ENCODE measurements around the gene ASF1A. TPM values are rescaled to one million over a fixed set of nuclear protein-coding genes. Genes with fewer than 3 reads are reported as not detected.
A peak's percentile ranks its signal among the peaks of the same experiment; 100 is the strongest.

Gene ASF1A
- total and polyA plus RNA-seq, 2 experiments from 2014 or later, result 9.3 to 27.9 TPM

DNA sequence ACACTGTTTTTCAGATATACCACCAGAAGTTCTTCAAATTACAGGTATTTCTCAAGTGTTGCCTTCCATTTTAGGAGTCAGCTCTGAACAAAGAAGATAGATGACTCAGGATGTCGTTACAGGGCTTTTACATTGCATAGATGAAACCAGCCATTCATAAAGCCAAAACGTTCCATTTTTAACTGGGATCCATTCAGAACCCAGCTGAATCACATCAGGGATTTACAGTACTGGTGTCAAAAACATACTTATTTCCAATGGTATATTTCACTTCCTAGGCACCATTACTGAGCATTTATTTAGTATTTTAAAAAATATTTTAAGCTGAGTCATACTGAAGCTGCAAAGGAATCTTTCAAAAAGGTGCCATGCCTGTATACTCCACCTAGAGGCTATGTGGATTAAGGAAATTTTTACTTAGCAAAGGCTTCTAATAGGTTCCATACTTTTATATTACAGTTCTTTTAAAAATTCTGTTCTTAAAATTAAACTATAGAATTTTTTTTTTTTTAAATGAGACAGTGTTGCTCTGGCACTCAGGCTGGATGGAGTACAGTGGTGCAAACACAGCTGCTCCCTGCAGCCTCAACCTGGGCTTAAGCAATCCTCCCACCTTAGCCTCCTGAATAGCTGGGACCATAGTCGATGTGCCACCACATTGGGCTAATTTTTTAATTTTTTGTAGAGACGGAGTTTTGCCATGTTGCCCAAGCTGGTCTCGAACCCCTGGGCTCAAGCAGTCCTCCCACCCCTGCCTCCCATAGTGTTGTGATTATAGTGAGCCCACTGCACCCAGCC, 2.6 kb downstream of the ASF1A start:
- Histone ChIP-seq H3K4me3 (peak overlapping the region; percentile 57), H3K36me3 (peaks cover 5% of the 10 kb centered on the region), H3K4me1 (ENCODE audit: low read depth) (peaks cover 26% of the 10 kb centered on the region), H3K27ac (no peak overlapping the region), H3K9me3 (ENCODE audit: low read depth) (no peaks in the 10 kb centered on the region), H3K27me3 (no peaks in the 10 kb centered on the region)
- TF ChIP-seq, protein P1, sequence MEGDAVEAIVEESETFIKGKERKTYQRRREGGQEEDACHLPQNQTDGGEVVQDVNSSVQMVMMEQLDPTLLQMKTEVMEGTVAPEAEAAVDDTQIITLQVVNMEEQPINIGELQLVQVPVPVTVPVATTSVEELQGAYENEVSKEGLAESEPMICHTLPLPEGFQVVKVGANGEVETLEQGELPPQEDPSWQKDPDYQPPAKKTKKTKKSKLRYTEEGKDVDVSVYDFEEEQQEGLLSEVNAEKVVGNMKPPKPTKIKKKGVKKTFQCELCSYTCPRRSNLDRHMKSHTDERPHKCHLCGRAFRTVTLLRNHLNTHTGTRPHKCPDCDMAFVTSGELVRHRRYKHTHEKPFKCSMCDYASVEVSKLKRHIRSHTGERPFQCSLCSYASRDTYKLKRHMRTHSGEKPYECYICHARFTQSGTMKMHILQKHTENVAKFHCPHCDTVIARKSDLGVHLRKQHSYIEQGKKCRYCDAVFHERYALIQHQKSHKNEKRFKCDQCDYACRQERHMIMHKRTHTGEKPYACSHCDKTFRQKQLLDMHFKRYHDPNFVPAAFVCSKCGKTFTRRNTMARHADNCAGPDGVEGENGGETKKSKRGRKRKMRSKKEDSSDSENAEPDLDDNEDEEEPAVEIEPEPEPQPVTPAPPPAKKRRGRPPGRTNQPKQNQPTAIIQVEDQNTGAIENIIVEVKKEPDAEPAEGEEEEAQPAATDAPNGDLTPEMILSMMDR (IDR thresholded peaks at IDR 0.05; ENCODE audit: low read depth, low read length), result peak; percentile 59
- peak; percentile 24 to 62 for DNase-seq (ENCODE audit: low read depth in 1 of 2, low spot score in 1 of 2)

GRCh38 chr6:118897386-118897785, 3.4 kb downstream of the ASF1A start:
- Histone ChIP-seq H3K36me3 (peaks cover 5% of the 10 kb centered on the region), H3K27me3 (no peaks in the 10 kb centered on the region), H3K4me1 (ENCODE audit: low read depth) (peaks cover 23% of the 10 kb centered on the region), H3K4me3 (no peak overlapping the region), H3K27ac (no peak overlapping the region), H3K9me3 (ENCODE audit: low read depth) (no peaks in the 10 kb centered on the region)
- TF ChIP-seq, protein P1 (IDR thresholded peaks at IDR 0.05; ENCODE audit: low read depth, low read length), result no peak
- DNase-seq (ENCODE audit: low read depth in 1 of 2, low spot score in 1 of 2), result no peak

GRCh38 chr6:118899948-118900347, 6.0 kb downstream of the ASF1A start:
- TF ChIP-seq, protein P1 (IDR thresholded peaks at IDR 0.05; ENCODE audit: low read depth, low read length), result no peak
- Histone ChIP-seq H3K9me3 (ENCODE audit: low read depth) (no peaks in the 10 kb centered on the region), H3K27ac (no peak overlapping the region), H3K36me3 (peaks cover 24% of the 10 kb centered on the region), H3K27me3 (no peaks in the 10 kb centered on the region), H3K4me1 (ENCODE audit: low read depth) (peaks cover 15% of the 10 kb centered on the region), H3K4me3 (no peak overlapping the region)
- no peak for DNase-seq (ENCODE audit: low read depth in 1 of 2, low spot score in 1 of 2)

DNA sequence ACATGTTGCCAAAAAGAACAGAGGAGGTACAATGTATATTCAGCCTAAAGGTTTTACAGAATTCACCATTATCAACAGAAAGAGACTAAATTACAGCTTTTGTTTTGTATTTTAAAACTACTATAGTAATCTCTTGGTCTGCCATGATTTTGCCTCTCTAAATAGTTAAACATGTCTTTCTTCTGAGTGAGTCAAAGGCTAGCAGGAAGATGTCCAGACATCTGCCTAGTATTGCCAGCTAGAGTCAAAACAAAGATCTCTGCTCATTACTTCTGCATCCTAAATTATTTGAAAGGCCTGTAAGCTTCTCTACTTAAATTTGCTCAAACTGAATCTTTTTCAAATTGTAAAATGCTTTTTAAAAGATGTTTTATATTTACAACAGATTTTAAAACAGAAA, 8.8 kb downstream of the ASF1A start:
- Histone ChIP-seq H3K36me3 (peaks cover 47% of the 10 kb centered on the region), H3K9me3 (ENCODE audit: low read depth) (no peaks in the 10 kb centered on the region), H3K27me3 (no peaks in the 10 kb centered on the region), H3K4me3 (no peak overlapping the region), H3K27ac (peak overlapping the region; percentile 26), H3K4me1 (ENCODE audit: low read depth) (peaks cover 3% of the 10 kb centered on the region)
- TF ChIP-seq, protein P1 (IDR thresholded peaks at IDR 0.05; ENCODE audit: low read depth, low read length), result no peak
- DNase-seq (ENCODE audit: low read depth in 1 of 2, low spot score in 1 of 2), result peak in 1 of 2 donors; percentile 10

DNA sequence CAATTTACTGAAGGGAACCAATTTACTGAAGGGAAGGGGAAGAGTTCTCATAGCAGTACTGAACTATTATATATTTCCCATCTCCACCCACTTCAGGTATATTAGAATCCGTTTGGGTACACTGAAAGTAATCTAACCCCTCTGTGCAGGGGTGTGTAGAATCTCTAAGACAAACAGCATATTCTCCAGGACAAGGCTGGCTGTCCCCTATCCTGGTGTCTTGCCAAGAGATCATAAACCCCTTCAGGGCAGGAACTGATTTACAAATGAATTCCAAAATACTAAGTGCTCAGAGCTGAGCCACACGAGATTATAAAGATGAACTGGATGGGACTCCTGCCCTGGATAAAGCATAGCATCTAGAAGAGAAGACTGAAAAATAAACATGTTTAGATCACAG, 9.2 kb downstream of the ASF1A start:
- no peaks in the 10 kb centered on the region for H3K9me3 ChIP-seq (ENCODE audit: low read depth)
- H3K4me1 ChIP-seq (ENCODE audit: low read depth), result peaks cover 3% of the 10 kb centered on the region
- peak overlapping the region; percentile 26 for H3K27ac ChIP-seq
- H3K4me3 ChIP-seq, result no peak overlapping the region
- no peak for DNase-seq (ENCODE audit: low read depth in 1 of 2, low spot score in 1 of 2)
- no peaks in the 10 kb centered on the region for H3K27me3 ChIP-seq
- TF ChIP-seq, protein P1 (IDR thresholded peaks at IDR 0.05; ENCODE audit: low read depth, low read length), result no peak
- H3K36me3 ChIP-seq, result peaks cover 50% of the 10 kb centered on the region

All from cardiac muscle cell (in vitro differentiated cells and primary cell).